Right atrium auricular region (tissue), 2 donors: ENCODE measurements around the gene MPPED1. TPM values are rescaled to one million over a fixed set of nuclear protein-coding genes. Genes with fewer than 3 reads are reported as not detected.

Source experiments
- DNase-seq: peaks from one replicate; pipeline ENCODE4 v3.0.0-alpha.2; 2019; ENCODE audit warnings: low spot score
- H3K27ac ChIP-seq, 2 donors: fragments of 200-600 bp; sonication (generic); 1 replicate in 1 of 2; 2 replicates in 1 of 2; pipeline ENCODE4 v1.5.1; 2016 to 2019
- H3K27me3 ChIP-seq, 2 donors: fragments of 200-600 bp; sonication (generic); one replicate each; pipeline versions ENCODE4 v1.5.1 to v1.6.0; 2017 to 2019
- H3K36me3 ChIP-seq: fragments of 200-600 bp; sonication (generic); one replicate; pipeline ENCODE4 v1.5.1; 2016
- H3K4me1 ChIP-seq, 2 donors: fragments of 200-600 bp; sonication (generic); one replicate each; pipeline versions ENCODE4 v1.5.1 to v1.6.0; 2017 to 2019
- H3K4me3 ChIP-seq, 2 donors: fragments of 200-600 bp; sonication (generic); 1 replicate in 1 of 2; 2 replicates in 1 of 2; pipeline ENCODE4 v1.5.1; 2017 to 2019; ENCODE audit warnings: mild to moderate bottlenecking in 1 of 2, moderate library complexity in 1 of 2
- H3K9me3 ChIP-seq, 2 donors: fragments of 200-600 bp; sonication (generic); one replicate each; pipeline ENCODE4 v1.5.1; 2019
- CTCF ChIP-seq, 2 donors: fragments of 200-600 bp; sonication (generic); IDR thresholded peaks; one replicate each; pipeline ENCODE4 v1.5.1; 2019; ENCODE audit warnings: antibody characterized with exemption in 2 of 2
- total RNA-seq, 2 donors: library from RNA; depleted of rRNA; stranded (reverse); fragments of >200 nt; gene quantifications; one replicate each; pipeline ENCODE4 v1.1.0, GENCODE V29; 2016

Gene MPPED1
- total RNA-seq, 2 donors from 2014 or later = not detected

DNA sequence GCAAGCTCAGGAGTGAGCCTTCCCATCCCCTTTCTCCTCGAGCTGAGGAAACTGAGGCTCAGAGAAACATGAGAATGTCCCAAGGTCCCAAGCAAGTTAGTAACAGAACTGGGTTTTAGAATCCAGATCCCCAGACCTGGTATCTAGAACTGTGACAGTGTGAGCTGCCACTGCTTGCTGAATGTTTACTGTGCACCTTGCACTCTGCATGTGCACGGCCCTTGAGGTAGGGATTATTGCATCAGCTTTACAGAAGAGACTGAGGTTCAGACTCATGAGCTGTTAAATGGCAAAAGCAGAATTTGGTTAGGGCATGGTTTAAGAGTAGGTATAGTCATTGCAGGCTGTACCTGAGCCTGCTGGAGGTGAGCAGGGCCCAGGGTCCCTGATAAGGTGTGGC is 3.8 kb upstream of the MPPED1 start:
- H3K4me1 ChIP-seq = no peaks in the 10 kb centered on the region
- DNase-seq = no peak
- no peaks in the 10 kb centered on the region for H3K9me3 ChIP-seq
- H3K4me3 ChIP-seq = no peak overlapping the region
- no peak overlapping the region for H3K27ac ChIP-seq
- no peak for TF ChIP-seq CTCF (IDR thresholded peaks at IDR 0.05)
- no peaks in the 10 kb centered on the region for H3K27me3 ChIP-seq
- no peaks in the 10 kb centered on the region for H3K36me3 ChIP-seq

DNA sequence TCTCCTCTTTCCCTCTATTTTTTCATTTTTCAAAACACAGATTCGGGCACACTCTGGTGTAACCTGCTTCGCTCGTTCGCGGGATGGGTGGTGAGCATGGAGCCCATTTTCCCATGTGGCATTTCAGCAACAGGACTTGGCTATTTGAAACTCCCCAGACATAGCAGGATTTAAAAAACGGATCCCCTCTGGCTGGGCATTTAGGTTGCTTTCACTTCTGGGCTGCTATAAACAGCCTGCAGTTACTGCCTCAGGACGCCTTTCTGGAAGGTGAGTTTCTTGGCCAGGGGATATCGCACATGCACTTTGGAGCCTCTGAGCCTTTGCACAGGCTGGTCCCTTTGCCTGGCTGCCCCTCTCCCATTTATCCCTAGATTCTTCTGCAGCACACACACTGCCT is 2.8 kb upstream of the MPPED1 start:
- no peak overlapping the region for H3K4me3 ChIP-seq
- no peak for TF ChIP-seq CTCF (IDR thresholded peaks at IDR 0.05)
- peaks cover 0 to 6% of the 10 kb centered on the region in 2 donors for H3K27me3 ChIP-seq
- DNase-seq = no peak
- H3K9me3 ChIP-seq = no peaks in the 10 kb centered on the region
- H3K27ac ChIP-seq = no peak overlapping the region
- no peaks in the 10 kb centered on the region for H3K36me3 ChIP-seq
- no peaks in the 10 kb centered on the region for H3K4me1 ChIP-seq

GRCh38 chr22:43409800-43410199 is 2.0 kb upstream of the MPPED1 start:
- H3K4me3 ChIP-seq = no peak overlapping the region
- no peaks in the 10 kb centered on the region for H3K36me3 ChIP-seq
- no peaks in the 10 kb centered on the region for H3K4me1 ChIP-seq
- H3K9me3 ChIP-seq = no peaks in the 10 kb centered on the region
- DNase-seq = no peak
- H3K27me3 ChIP-seq = peaks cover 0 to 8% of the 10 kb centered on the region in 2 donors
- no peak for TF ChIP-seq CTCF (IDR thresholded peaks at IDR 0.05)
- no peak overlapping the region for H3K27ac ChIP-seq

- H3K9me3 ChIP-seq = no peaks in the 10 kb centered on the region
- no peaks in the 10 kb centered on the region for H3K36me3 ChIP-seq
- no peak for DNase-seq
- TF ChIP-seq CTCF (IDR thresholded peaks at IDR 0.05) = no peak
- H3K4me3 ChIP-seq = no peak overlapping the region
- peaks cover 0 to 8% of the 10 kb centered on the region in 2 donors for H3K27me3 ChIP-seq
- H3K27ac ChIP-seq = no peak overlapping the region
- H3K4me1 ChIP-seq = no peaks in the 10 kb centered on the region
These were observed 560 bp upstream of the MPPED1 start for GRCh38 chr22:43411040-43411868.

GRCh38 chr22:43412808-43413795 is 1.3 kb downstream of the MPPED1 start:
- no peaks in the 10 kb centered on the region for H3K9me3 ChIP-seq
- H3K4me1 ChIP-seq = no peaks in the 10 kb centered on the region
- H3K36me3 ChIP-seq = no peaks in the 10 kb centered on the region
- no peak overlapping the region for H3K27ac ChIP-seq
- H3K4me3 ChIP-seq = no peak overlapping the region
- DNase-seq = no peak
- peaks cover 0 to 8% of the 10 kb centered on the region in 2 donors for H3K27me3 ChIP-seq
- no peak for TF ChIP-seq CTCF (IDR thresholded peaks at IDR 0.05)
